Activated CD8-positive, alpha-beta T cell treated with anti-CD3 and anti-CD28 coated beads for 36 hours (primary cell): ENCODE measurements around the gene IQUB. TPM values are rescaled to one million over a fixed set of nuclear protein-coding genes. Genes with fewer than 3 reads are reported as not detected.

Experiments used
- ATAC-seq: fragments of 200-7000 bp; cut with Tn5 transposase; one replicate; pipeline ENCODE4 v1.10.0; 2021; ENCODE audit warnings: mild to moderate bottlenecking, moderate library complexity
- CTCF ChIA-PET: fragments of 350-600 bp; sonication (Branson Sonifier 250); formaldehyde crosslinking; loops from one replicate; lab custom pipeline; 2021; ENCODE audit warnings: antibody characterized with exemption; lab: Charles Lee
- POLR2A ChIA-PET: fragments of 350-600 bp; sonication (Branson Sonifier 250); formaldehyde crosslinking; loops from one replicate; lab custom pipeline; 2021; ENCODE audit warnings: antibody characterized with exemption; lab: Charles Lee
- DNase-seq: peaks from one replicate; pipeline ENCODE4 v3.0.0-alpha.2; 2020
- H3K27ac Mint-ChIP-seq: one replicate; pipeline ENCODE4 v1.8.0; 2021; ENCODE audit warnings: mild to moderate bottlenecking, mixed read lengths
- H3K27me3 Mint-ChIP-seq: one replicate; pipeline ENCODE4 v1.8.0; 2021; ENCODE audit warnings: mixed read lengths
- H3K36me3 Mint-ChIP-seq: one replicate; pipeline ENCODE4 v1.8.0; 2021; ENCODE audit warnings: low read depth, mixed read lengths
- H3K4me1 Mint-ChIP-seq: one replicate; pipeline ENCODE4 v1.8.0; 2021; ENCODE audit warnings: low read depth, mixed read lengths
- H3K4me3 Mint-ChIP-seq: one replicate; pipeline ENCODE4 v1.8.0; 2021; ENCODE audit warnings: mild to moderate bottlenecking, moderate library complexity, mixed read lengths
- H3K9me3 Mint-ChIP-seq: one replicate; pipeline ENCODE4 v1.8.0; 2021; ENCODE audit warnings: mixed read lengths
- CTCF ChIP-seq: fragments of 200-600 bp; IDR thresholded peaks from one replicate; pipeline ENCODE4 v1.8.0; 2022; ENCODE audit warnings: antibody characterized with exemption, mild to moderate bottlenecking
- intact Hi-C: fragments of 100-400 bp; cut with micrococcal nuclease; formaldehyde crosslinking; loops from one replicate; pipeline ENCODE4 v1.10.0; 2022
- total RNA-seq, 2 experiments: library from RNA; stranded (reverse); gene quantifications; one replicate each; pipeline ENCODE4 v1.2.3, GENCODE V29; 2021

Gene IQUB
- total RNA-seq, 2 experiments from 2014 or later = 0.09 TPM; not detected in 1

- TF ChIP-seq CTCF = no peak
- Mint-ChIP-seq H3K4me3 (no peak overlapping the region), H3K4me1 (no peaks in the 10 kb centered on the region), H3K9me3 (peaks cover 8% of the 10 kb centered on the region), H3K36me3 (no peaks in the 10 kb centered on the region), H3K27ac (no peak overlapping the region), H3K27me3 (peaks cover 21% of the 10 kb centered on the region)
- ChIA-PET CTCF (interaction anchor here (1.3 kb wide), 1 partner anchor 9 kb away, joined by 4 read pairs; no protein-coding TSS in a partner anchor), POLR2A (no interaction called here)
- intact Hi-C loops = no loop called here
- DNase-seq = no peak
- no peak for ATAC-seq
Observed at GRCh38 chr7:123502201-123502600, 32.2 kb downstream of the IQUB start.

- H3K4me3 Mint-ChIP-seq = no peak overlapping the region
- no peaks in the 10 kb centered on the region for H3K4me1 Mint-ChIP-seq
- ATAC-seq (no peak), DNase-seq (no peak)
- no peak overlapping the region for H3K27ac Mint-ChIP-seq
- no peak for TF ChIP-seq CTCF
- intact Hi-C loops = no loop called here
- H3K27me3 Mint-ChIP-seq = peaks cover 18% of the 10 kb centered on the region
- H3K9me3 Mint-ChIP-seq = peaks cover 8% of the 10 kb centered on the region
- POLR2A ChIA-PET = no interaction called here
- H3K36me3 Mint-ChIP-seq = no peaks in the 10 kb centered on the region
- CTCF ChIA-PET = no interaction called here
Observed at GRCh38 chr7:123500878-123501489, 33.4 kb downstream of the IQUB start.

GRCh38 chr7:123499211-123499970 lies 35.0 kb downstream of the IQUB start:
- H3K4me1 Mint-ChIP-seq = no peaks in the 10 kb centered on the region
- peaks cover 20% of the 10 kb centered on the region for H3K27me3 Mint-ChIP-seq
- intact Hi-C loops = no loop called here
- POLR2A ChIA-PET = no interaction called here
- CTCF ChIA-PET = no interaction called here
- ATAC-seq (no peak), DNase-seq (no peak)
- no peaks in the 10 kb centered on the region for H3K36me3 Mint-ChIP-seq
- H3K27ac Mint-ChIP-seq = no peak overlapping the region
- no peak for TF ChIP-seq CTCF
- H3K4me3 Mint-ChIP-seq = no peak overlapping the region
- H3K9me3 Mint-ChIP-seq = no peaks in the 10 kb centered on the region

GRCh38 chr7:123498601-123499000 lies 35.8 kb downstream of the IQUB start:
- H3K4me3 Mint-ChIP-seq = no peak overlapping the region
- no peaks in the 10 kb centered on the region for H3K9me3 Mint-ChIP-seq
- no peak for ATAC-seq
- intact Hi-C loops = no loop called here
- DNase-seq = no peak
- peaks cover 19% of the 10 kb centered on the region for H3K27me3 Mint-ChIP-seq
- no peak for TF ChIP-seq CTCF
- no peak overlapping the region for H3K27ac Mint-ChIP-seq
- no peaks in the 10 kb centered on the region for H3K4me1 Mint-ChIP-seq
- H3K36me3 Mint-ChIP-seq = no peaks in the 10 kb centered on the region
- CTCF ChIA-PET = no interaction called here
- POLR2A ChIA-PET = no interaction called here

- H3K36me3 Mint-ChIP-seq = no peaks in the 10 kb centered on the region
- CTCF ChIA-PET = interaction anchor here (1.3 kb wide), 1 partner anchor 17 kb away, joined by 3 read pairs; no protein-coding TSS in a partner anchor
- no peaks in the 10 kb centered on the region for H3K9me3 Mint-ChIP-seq
- POLR2A ChIA-PET = no interaction called here
- H3K4me1 Mint-ChIP-seq = no peaks in the 10 kb centered on the region
- TF ChIP-seq CTCF = no peak
- DNase-seq (no peak), ATAC-seq (no peak)
- H3K27me3 Mint-ChIP-seq = peaks cover 18% of the 10 kb centered on the region
- H3K27ac Mint-ChIP-seq = no peak overlapping the region
- intact Hi-C loops = no loop called here
- no peak overlapping the region for H3K4me3 Mint-ChIP-seq
Observed at GRCh38 chr7:123498031-123498430, 36.4 kb downstream of the IQUB start.
